ENCODE measurements around the gene TMEM176A. TPM values are rescaled to one million over a fixed set of nuclear protein-coding genes. Genes with fewer than 3 reads are reported as not detected.

Gene TMEM176A, protein sequence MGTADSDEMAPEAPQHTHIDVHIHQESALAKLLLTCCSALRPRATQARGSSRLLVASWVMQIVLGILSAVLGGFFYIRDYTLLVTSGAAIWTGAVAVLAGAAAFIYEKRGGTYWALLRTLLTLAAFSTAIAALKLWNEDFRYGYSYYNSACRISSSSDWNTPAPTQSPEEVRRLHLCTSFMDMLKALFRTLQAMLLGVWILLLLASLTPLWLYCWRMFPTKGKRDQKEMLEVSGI
- 11.0 TPM for total RNA-seq

DNA sequence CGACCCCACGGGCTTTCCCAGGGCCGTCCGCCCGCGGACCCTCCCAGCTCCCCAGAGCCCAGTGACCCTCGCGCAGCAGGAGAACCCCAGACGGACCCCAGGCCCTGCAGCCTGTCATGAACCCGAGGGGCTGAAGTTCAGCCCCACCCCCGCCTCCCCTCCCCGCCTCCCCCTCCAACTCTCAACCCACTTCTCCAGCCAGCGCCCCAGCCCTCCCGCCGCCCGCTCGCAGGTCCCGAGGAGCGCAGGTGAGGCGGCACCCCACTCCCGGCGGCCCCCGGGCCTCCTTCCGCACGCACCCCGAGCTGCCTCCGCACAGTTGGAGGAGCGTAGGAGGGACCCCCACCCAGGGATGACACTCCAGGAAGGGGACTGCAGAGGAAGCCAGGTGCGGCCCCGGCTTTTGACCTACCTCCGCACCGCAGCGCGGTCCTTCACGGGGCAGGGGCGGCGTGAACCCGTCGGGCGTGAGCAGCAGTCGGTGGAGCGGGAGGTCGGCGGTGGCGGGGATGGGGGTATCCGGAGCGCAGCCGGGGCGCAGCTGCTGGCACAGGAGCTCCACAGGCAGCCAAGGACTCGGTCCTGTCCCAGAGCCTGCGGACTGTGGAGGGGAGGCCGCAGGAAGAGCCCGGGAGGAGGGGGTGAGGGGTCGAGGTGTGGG is at the start of gene TMEM176A:
Gene TMEM176A (plus strand): TSS at position 189 of the 661 bp plus-strand sequence. CDS start 782 bp downstream, outside the sequence.
- H3K9ac ChIP-seq (ENCODE audit: low read depth in 1 of 3, low read length in 3 of 3) = peak within 1 kb of the TSS; percentile 45 to 70 (median 62)
- peaks cover 0 to 8% (median 4%) of the 10 kb centered on the region in 3 donors for H3K4me1 ChIP-seq (ENCODE audit: control insufficient read depth in 3 of 3, insufficient read depth in 3 of 3, low read length in 3 of 3)
- peaks cover 0 to 3% (median under 1%) of the 10 kb centered on the region in 3 donors for H3K9me3 ChIP-seq (ENCODE audit: control insufficient read depth in 3 of 3, low read length in 3 of 3)
- H3K4me3 ChIP-seq (ENCODE audit: low read length in 3 of 3) = peak within 1 kb of the TSS; percentile 51 to 65 (median 60)
- H3K27ac ChIP-seq (ENCODE audit: low read depth, low read length) = peak within 1 kb of the TSS; percentile 40
- H3K36me3 ChIP-seq (ENCODE audit: control insufficient read depth in 3 of 3, insufficient read depth in 3 of 3, low read length in 3 of 3) = peaks cover 0 to 10% (median 0%) of the 10 kb centered on the region in 3 donors
- H3K27me3 ChIP-seq (ENCODE audit: control insufficient read depth in 3 of 3, insufficient read depth in 3 of 3, low read length in 3 of 3) = peaks cover 20 to 35% (median 20%) of the 10 kb centered on the region in 3 donors

DNA sequence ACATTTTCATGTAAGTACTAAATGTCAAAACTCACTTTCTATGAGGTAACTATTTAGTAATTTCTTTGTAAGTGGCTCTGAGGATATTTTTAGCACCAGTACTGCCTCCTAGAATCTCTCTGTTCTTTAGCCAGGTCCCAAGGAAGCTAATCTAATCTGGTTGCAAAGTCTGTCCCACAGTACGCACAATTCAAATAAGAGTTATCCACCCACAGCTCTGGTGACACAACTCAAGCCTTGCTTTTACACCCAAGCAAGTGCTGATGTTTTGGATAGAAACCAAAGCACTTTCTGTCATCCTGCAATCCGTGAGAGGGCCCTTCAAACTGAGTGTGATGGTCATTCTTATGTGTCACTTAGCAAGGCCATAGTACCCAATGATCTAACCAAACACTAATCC is 48.9 kb upstream of the TMEM176A start:
- peaks cover 0 to 7% (median 5%) of the 10 kb centered on the region in 3 donors for H3K4me1 ChIP-seq (ENCODE audit: control insufficient read depth in 3 of 3, insufficient read depth in 3 of 3, low read length in 3 of 3)
- no peak overlapping the region for H3K9ac ChIP-seq (ENCODE audit: low read depth in 1 of 3, low read length in 3 of 3)
- no peak overlapping the region for H3K27ac ChIP-seq (ENCODE audit: low read depth, low read length)
- H3K27me3 ChIP-seq (ENCODE audit: control insufficient read depth in 3 of 3, insufficient read depth in 3 of 3, low read length in 3 of 3) = peaks cover 0 to 8% (median 0%) of the 10 kb centered on the region in 3 donors
- H3K4me3 ChIP-seq (ENCODE audit: low read length in 3 of 3) = no peak overlapping the region
- H3K36me3 ChIP-seq (ENCODE audit: control insufficient read depth in 3 of 3, insufficient read depth in 3 of 3, low read length in 3 of 3) = no peaks in the 10 kb centered on the region
- no peaks in the 10 kb centered on the region for H3K9me3 ChIP-seq (ENCODE audit: control insufficient read depth in 3 of 3, low read length in 3 of 3)

DNA sequence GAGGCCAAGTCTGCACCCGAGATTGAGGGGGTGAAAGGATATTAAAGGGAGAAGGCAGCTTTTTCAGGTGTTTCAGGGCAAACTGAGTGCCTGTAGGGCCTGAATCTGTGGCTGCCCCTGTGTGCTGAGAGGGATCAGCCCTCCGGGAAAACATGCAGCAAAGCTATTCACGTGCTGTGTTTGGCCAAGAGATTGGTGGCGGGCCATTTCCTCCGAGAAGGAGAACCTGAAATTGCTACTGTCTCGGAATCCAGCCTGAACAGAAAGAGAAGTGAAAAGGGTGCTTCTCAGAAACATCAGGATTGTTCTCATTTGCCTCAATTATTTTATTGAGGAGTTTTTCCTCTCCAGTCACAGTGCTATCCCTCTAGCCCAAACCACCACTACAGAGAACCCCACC is 47.3 kb upstream of the TMEM176A start:
- Histone ChIP-seq H3K4me1 (ENCODE audit: control insufficient read depth in 3 of 3, insufficient read depth in 3 of 3, low read length in 3 of 3) (peaks cover 0 to 7% (median 5%) of the 10 kb centered on the region in 3 donors), H3K9me3 (ENCODE audit: control insufficient read depth in 3 of 3, low read length in 3 of 3) (no peaks in the 10 kb centered on the region), H3K36me3 (ENCODE audit: control insufficient read depth in 3 of 3, insufficient read depth in 3 of 3, low read length in 3 of 3) (no peaks in the 10 kb centered on the region)

DNA sequence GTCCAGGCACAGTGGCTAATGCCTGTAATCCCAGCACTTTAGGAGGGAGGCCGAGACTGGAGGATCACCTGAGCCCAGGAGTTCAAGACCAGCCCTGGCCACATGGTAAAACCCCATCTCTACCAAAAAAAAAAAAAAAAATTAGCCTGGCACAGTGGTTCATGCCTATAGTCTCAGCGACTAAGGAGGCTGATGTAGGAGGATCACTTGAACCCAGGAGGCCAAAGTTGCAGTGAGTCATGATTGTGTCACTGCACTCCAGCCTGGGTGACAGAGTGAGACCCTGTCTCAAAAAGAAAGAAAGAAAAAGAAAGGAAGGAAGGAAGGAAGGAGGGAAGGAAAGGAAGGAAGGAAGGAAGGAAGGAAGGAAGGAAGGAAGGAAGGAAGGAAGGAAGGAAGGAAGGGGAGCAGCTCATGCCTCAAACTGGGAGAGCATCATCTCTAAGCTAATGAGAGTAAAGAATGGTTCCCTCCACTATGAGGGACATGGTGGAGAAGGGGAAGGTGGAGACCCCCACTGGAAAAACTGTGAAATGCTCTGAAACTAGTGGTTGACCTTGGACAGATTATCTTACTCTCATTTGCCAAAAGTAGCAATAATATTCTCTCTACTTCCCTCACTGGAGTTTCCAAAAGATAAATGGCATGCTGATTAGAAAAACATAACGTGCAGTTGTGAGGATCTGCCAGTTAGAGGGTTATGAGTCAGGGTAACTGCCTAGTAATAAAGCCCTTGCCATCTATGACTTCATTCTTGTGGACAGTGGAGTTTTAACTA is 46.6 kb upstream of the TMEM176A start:
- Histone ChIP-seq H3K4me3 (ENCODE audit: low read length in 3 of 3) (no peak overlapping the region), H3K9me3 (ENCODE audit: control insufficient read depth in 3 of 3, low read length in 3 of 3) (no peaks in the 10 kb centered on the region), H3K27me3 (ENCODE audit: control insufficient read depth in 3 of 3, insufficient read depth in 3 of 3, low read length in 3 of 3) (no peaks in the 10 kb centered on the region), H3K4me1 (ENCODE audit: control insufficient read depth in 3 of 3, insufficient read depth in 3 of 3, low read length in 3 of 3) (peaks cover 0 to 7% (median 5%) of the 10 kb centered on the region in 3 donors), H3K9ac (ENCODE audit: low read depth in 1 of 3, low read length in 3 of 3) (no peak overlapping the region), H3K27ac (ENCODE audit: low read depth, low read length) (no peak overlapping the region), H3K36me3 (ENCODE audit: control insufficient read depth in 3 of 3, insufficient read depth in 3 of 3, low read length in 3 of 3) (no peaks in the 10 kb centered on the region)

More for the DNA sequence above, 47.3 kb upstream of the TMEM176A start:
- Histone ChIP-seq H3K27me3 (ENCODE audit: control insufficient read depth in 3 of 3, insufficient read depth in 3 of 3, low read length in 3 of 3) (no peaks in the 10 kb centered on the region), H3K27ac (ENCODE audit: low read depth, low read length) (no peak overlapping the region), H3K9ac (ENCODE audit: low read depth in 1 of 3, low read length in 3 of 3) (no peak overlapping the region), H3K4me3 (ENCODE audit: low read length in 3 of 3) (no peak overlapping the region)

DNA sequence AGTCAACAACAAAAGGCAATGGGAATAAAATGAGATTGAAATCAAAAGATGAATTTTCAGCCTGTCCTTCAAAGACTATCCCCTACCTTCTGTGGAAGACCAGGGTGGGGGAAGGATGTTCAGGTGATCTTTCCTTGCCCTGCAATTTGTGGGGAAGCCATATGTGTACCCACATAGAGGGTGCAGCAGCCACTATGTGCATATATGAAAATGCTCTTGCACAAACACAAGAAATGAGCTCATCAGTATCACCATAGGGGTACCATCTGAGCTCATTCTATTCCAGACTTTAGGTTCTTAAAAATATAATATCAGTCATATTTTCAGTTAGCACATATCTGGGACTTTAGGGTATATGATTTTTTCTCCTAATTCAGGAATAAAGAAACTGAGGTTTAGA is 45.6 kb upstream of the TMEM176A start:
- H3K27ac ChIP-seq (ENCODE audit: low read depth, low read length) = peak overlapping the region; percentile 47
- no peak overlapping the region for H3K9ac ChIP-seq (ENCODE audit: low read depth in 1 of 3, low read length in 3 of 3)

DNA sequence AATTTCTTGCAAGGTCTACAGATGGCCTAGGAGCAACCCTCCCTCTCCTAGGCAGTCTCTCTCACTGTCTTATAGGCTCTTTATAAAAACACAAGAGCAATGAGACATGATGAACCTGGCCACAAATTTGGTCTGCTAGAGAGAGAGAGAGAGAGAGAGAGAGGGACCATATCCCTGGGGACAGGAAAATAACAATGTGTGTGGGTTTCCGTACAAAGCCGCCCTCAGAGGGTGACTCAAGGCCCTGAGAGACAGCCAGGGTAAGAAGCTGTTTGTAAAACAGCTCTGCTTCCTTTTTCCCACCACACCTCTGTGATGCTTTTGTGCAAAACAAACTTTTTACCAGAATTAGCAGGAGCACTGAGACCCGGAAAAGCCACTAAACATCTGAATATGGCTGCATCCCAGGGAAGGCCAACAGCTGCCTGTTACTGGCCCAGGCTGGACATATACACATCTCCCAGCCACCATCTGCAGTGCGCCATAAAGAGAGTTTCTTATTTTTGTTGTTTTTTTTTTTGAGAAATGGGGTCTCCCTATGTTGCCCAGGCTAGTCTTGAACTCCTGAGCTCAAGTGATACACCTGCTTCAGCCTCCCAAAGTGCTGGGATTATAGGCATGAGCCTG is 45.0 kb upstream of the TMEM176A start:
- Histone ChIP-seq H3K36me3 (ENCODE audit: control insufficient read depth in 3 of 3, insufficient read depth in 3 of 3, low read length in 3 of 3) (no peaks in the 10 kb centered on the region), H3K4me1 (ENCODE audit: control insufficient read depth in 3 of 3, insufficient read depth in 3 of 3, low read length in 3 of 3) (peaks cover 0 to 7% (median 5%) of the 10 kb centered on the region in 3 donors), H3K4me3 (ENCODE audit: low read length in 3 of 3) (no peak overlapping the region), H3K9me3 (ENCODE audit: control insufficient read depth in 3 of 3, low read length in 3 of 3) (no peaks in the 10 kb centered on the region), H3K27ac (ENCODE audit: low read depth, low read length) (peak overlapping the region; percentile 68), H3K27me3 (ENCODE audit: control insufficient read depth in 3 of 3, insufficient read depth in 3 of 3, low read length in 3 of 3) (no peaks in the 10 kb centered on the region), H3K9ac (ENCODE audit: low read depth in 1 of 3, low read length in 3 of 3) (no peak overlapping the region)

More for the DNA sequence above, 45.6 kb upstream of the TMEM176A start:
- Histone ChIP-seq H3K4me1 (ENCODE audit: control insufficient read depth in 3 of 3, insufficient read depth in 3 of 3, low read length in 3 of 3) (peaks cover 0 to 7% (median 5%) of the 10 kb centered on the region in 3 donors), H3K36me3 (ENCODE audit: control insufficient read depth in 3 of 3, insufficient read depth in 3 of 3, low read length in 3 of 3) (no peaks in the 10 kb centered on the region), H3K4me3 (ENCODE audit: low read length in 3 of 3) (no peak overlapping the region), H3K9me3 (ENCODE audit: control insufficient read depth in 3 of 3, low read length in 3 of 3) (no peaks in the 10 kb centered on the region), H3K27me3 (ENCODE audit: control insufficient read depth in 3 of 3, insufficient read depth in 3 of 3, low read length in 3 of 3) (no peaks in the 10 kb centered on the region)

DNA sequence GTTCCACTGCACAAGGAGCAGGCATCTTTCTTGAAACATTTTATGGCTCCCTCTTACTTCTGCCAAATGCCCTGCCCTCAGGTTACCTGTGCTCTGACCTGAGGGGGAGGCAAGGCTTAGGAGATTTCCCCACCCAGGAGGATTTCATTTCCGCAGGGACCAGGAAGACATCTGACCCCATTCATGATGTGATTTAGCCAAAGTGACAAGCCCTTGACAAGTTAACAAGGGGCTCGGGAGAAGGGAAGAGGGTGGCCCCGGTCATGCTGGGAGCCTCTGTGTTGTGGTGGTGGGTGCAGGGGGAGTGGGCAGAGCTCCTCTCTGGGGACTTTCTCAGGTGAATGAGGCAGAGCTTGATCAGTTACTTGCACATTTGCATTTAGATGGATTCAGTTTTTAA is 44.4 kb upstream of the TMEM176A start:
- no peaks in the 10 kb centered on the region for H3K9me3 ChIP-seq (ENCODE audit: control insufficient read depth in 3 of 3, low read length in 3 of 3)
- no peaks in the 10 kb centered on the region for H3K36me3 ChIP-seq (ENCODE audit: control insufficient read depth in 3 of 3, insufficient read depth in 3 of 3, low read length in 3 of 3)
- no peak overlapping the region for H3K4me3 ChIP-seq (ENCODE audit: low read length in 3 of 3)
- no peak overlapping the region for H3K9ac ChIP-seq (ENCODE audit: low read depth in 1 of 3, low read length in 3 of 3)
- H3K27me3 ChIP-seq (ENCODE audit: control insufficient read depth in 3 of 3, insufficient read depth in 3 of 3, low read length in 3 of 3) = no peaks in the 10 kb centered on the region
- peaks cover 0 to 7% (median 5%) of the 10 kb centered on the region in 3 donors for H3K4me1 ChIP-seq (ENCODE audit: control insufficient read depth in 3 of 3, insufficient read depth in 3 of 3, low read length in 3 of 3)
- peak overlapping the region; percentile 68 for H3K27ac ChIP-seq (ENCODE audit: low read depth, low read length)

DNA sequence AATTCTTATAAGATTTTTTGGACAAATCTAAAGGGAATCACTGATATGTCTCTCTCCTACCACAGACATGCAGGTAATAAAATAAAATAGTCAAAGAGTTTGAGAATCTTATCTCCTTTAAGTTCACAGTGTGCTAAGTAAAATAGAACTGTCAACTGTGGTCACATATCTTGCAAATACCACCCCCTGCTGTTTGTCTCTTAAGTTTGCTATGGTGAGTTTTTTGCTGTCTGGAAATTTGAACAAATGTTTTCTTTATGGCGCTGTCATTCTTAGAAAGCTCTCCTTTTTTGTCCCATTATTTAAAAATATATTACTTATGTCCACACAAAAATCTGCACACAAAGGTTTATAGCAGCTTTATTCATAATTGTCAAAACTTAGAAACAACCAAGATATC is 43.7 kb upstream of the TMEM176A start:
- Histone ChIP-seq H3K36me3 (ENCODE audit: control insufficient read depth in 3 of 3, insufficient read depth in 3 of 3, low read length in 3 of 3) (no peaks in the 10 kb centered on the region), H3K27me3 (ENCODE audit: control insufficient read depth in 3 of 3, insufficient read depth in 3 of 3, low read length in 3 of 3) (no peaks in the 10 kb centered on the region), H3K27ac (ENCODE audit: low read depth, low read length) (no peak overlapping the region), H3K4me3 (ENCODE audit: low read length in 3 of 3) (no peak overlapping the region), H3K4me1 (ENCODE audit: control insufficient read depth in 3 of 3, insufficient read depth in 3 of 3, low read length in 3 of 3) (peaks cover 0 to 7% (median 5%) of the 10 kb centered on the region in 3 donors), H3K9me3 (ENCODE audit: control insufficient read depth in 3 of 3, low read length in 3 of 3) (no peaks in the 10 kb centered on the region), H3K9ac (ENCODE audit: low read depth in 1 of 3, low read length in 3 of 3) (no peak overlapping the region)

DNA sequence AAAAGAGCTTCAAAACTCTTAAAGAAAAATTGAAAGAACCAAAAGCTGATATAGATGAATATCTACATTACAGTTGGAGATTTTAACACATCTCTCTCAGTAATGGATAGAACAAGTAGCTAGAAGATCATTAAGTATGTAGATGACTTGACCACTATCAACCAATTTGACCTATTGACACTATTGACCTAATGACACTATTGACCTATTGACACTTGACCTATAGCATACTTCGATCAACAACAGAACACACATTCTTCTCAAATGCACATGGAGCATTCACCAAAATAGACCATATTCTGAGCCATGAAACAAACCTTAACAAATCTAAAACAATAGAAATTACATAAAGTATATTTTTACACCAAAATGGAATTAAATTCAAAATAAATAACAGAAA is 41.1 kb upstream of the TMEM176A start:
- H3K9me3 ChIP-seq (ENCODE audit: control insufficient read depth in 3 of 3, low read length in 3 of 3) = no peaks in the 10 kb centered on the region
- no peak overlapping the region for H3K4me3 ChIP-seq (ENCODE audit: low read length in 3 of 3)
- no peak overlapping the region for H3K9ac ChIP-seq (ENCODE audit: low read depth in 1 of 3, low read length in 3 of 3)
- no peaks in the 10 kb centered on the region for H3K27me3 ChIP-seq (ENCODE audit: control insufficient read depth in 3 of 3, insufficient read depth in 3 of 3, low read length in 3 of 3)
- no peak overlapping the region for H3K27ac ChIP-seq (ENCODE audit: low read depth, low read length)
- H3K4me1 ChIP-seq (ENCODE audit: control insufficient read depth in 3 of 3, insufficient read depth in 3 of 3, low read length in 3 of 3) = peaks cover 0 to 2% (median 0%) of the 10 kb centered on the region in 3 donors
- H3K36me3 ChIP-seq (ENCODE audit: control insufficient read depth in 3 of 3, insufficient read depth in 3 of 3, low read length in 3 of 3) = no peaks in the 10 kb centered on the region
